Neural progenitor cell (in vitro differentiated cells): ENCODE results near the gene FLCN. TPM values are rescaled to one million over a fixed set of nuclear protein-coding genes. Genes with fewer than 3 reads are reported as not detected.

Experiments used
- DNase-seq: peaks from one replicate; pipeline ENCODE4 v3.0.0-alpha.2; 2016; ENCODE audit warnings: low spot score
- H2AFZ ChIP-seq: fragments of 200-600 bp; sonication (generic); replicated peaks from 2 replicates; pipeline ENCODE4 v1.6.1; 2016; ENCODE audit warnings: antibody characterized with exemption
- H3F3A ChIP-seq: fragments of 200-600 bp; sonication (generic); 2 replicates; pipeline ENCODE4 v1.6.1; 2016; ENCODE audit warnings: antibody characterized with exemption, low read depth
- H3K27ac ChIP-seq: fragments of 200-600 bp; sonication (generic); 2 replicates; pipeline ENCODE4 v1.5.1; 2016; ENCODE audit warnings: mild to moderate bottlenecking
- H3K27me3 ChIP-seq: fragments of 200-600 bp; sonication (generic); 2 replicates; pipeline ENCODE4 v1.6.1; 2016; ENCODE audit warnings: mild to moderate bottlenecking, moderate library complexity
- H3K36me3 ChIP-seq: fragments of 200-600 bp; sonication (generic); 2 replicates; pipeline ENCODE4 v1.5.1; 2016
- H3K4me1 ChIP-seq: fragments of 200-600 bp; sonication (generic); 2 replicates; pipeline ENCODE4 v1.6.1; 2016; ENCODE audit warnings: mixed run types
- H3K4me2 ChIP-seq: fragments of 200-600 bp; sonication (generic); 2 replicates; pipeline ENCODE4 v1.6.1; 2016
- H3K4me3 ChIP-seq: fragments of 200-600 bp; sonication (generic); 2 replicates; pipeline ENCODE4 v1.5.1; 2016
- H3K79me2 ChIP-seq: fragments of 200-600 bp; sonication (generic); 2 replicates; pipeline ENCODE4 v1.6.1; 2016; ENCODE audit warnings: low read depth
- H3K9ac ChIP-seq: fragments of 200-600 bp; sonication (generic); 2 replicates; pipeline ENCODE4 v1.6.1; 2016
- H3K9me3 ChIP-seq: fragments of 200-600 bp; sonication (generic); 2 replicates; pipeline ENCODE4 v1.5.1; 2016; ENCODE audit warnings: low read depth
- H4K20me1 ChIP-seq: fragments of 200-600 bp; sonication (generic); 2 replicates; pipeline ENCODE4 v1.6.1; 2016; ENCODE audit warnings: low read depth
- H3K27ac Mint-ChIP-seq: 3 replicates; pipeline ENCODE4 v1.8.0; 2021; ENCODE audit warnings: mixed read lengths
- H3K27me3 Mint-ChIP-seq: 2 replicates; pipeline ENCODE4 v1.8.0; 2022; ENCODE audit warnings: low read depth, mild to moderate bottlenecking, inconsistent platforms, moderate library complexity, mixed read lengths; ENCODE audit not compliant: insufficient read depth
- H3K36me3 Mint-ChIP-seq: 3 replicates; pipeline ENCODE4 v1.8.0; 2021; ENCODE audit warnings: mixed read lengths
- H3K4me1 Mint-ChIP-seq: 3 replicates; pipeline ENCODE4 v1.8.0; 2021; ENCODE audit warnings: mixed read lengths
- H3K4me3 Mint-ChIP-seq: 3 replicates; pipeline ENCODE4 v1.8.0; 2021; ENCODE audit warnings: mild to moderate bottlenecking, moderate library complexity, mixed read lengths
- H3K9me3 Mint-ChIP-seq: 3 replicates; pipeline ENCODE4 v1.8.0; 2020; ENCODE audit warnings: mixed read lengths
- CTCF ChIP-seq: fragments of 200-600 bp; sonication (generic); IDR thresholded peaks from 2 replicates; pipeline ENCODE4 v1.5.1; 2017; ENCODE audit warnings: antibody characterized with exemption, mild to moderate bottlenecking
- EZH2 ChIP-seq: fragments of 200-600 bp; sonication (generic); IDR thresholded peaks from 2 replicates; pipeline ENCODE4 v1.6.1; 2017; ENCODE audit warnings: antibody characterized with exemption, mild to moderate bottlenecking, moderate library complexity
- EZH2phosphoT487 ChIP-seq: fragments of 200-600 bp; sonication (generic); IDR thresholded peaks from 2 replicates; pipeline ENCODE4 v1.6.1; 2017; ENCODE audit warnings: antibody characterized with exemption
- total RNA-seq: library from RNA; depleted of rRNA; stranded (reverse); fragments of >200 nt; gene quantifications from 2 replicates; pipeline ENCODE4 v1.2.3, GENCODE V29; 2015; ENCODE audit warnings: low replicate concordance

Gene FLCN
- total RNA-seq, 1 donor from 2014 or later: 16.3 TPM

DNA sequence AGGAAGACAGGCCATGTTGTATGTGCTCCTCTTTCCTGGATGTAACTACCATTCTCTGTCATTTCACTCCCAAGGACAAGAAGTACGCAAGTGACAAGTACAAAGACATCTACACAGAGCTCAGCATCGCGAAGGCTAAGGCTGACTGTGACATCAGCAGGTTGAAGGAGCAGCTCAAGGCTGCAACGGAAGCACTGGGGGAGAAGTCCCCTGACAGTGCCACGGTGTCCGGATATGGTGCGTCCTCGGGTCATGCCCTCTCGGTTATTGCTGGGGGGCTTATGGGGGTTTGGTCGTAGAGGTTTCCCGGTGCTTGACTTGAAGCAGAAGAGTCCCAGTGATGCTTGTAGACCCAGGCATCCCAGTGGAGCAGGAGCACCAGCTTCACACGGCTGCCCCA, 59.8 kb downstream of the FLCN start:
- no peak overlapping the region for H3K27ac ChIP-seq
- peaks cover 31% of the 10 kb centered on the region for H3K36me3 Mint-ChIP-seq
- no peaks in the 10 kb centered on the region for H3K4me1 ChIP-seq
- H3K9ac ChIP-seq: no peak overlapping the region
- no peaks in the 10 kb centered on the region for H4K20me1 ChIP-seq
- H3K27ac Mint-ChIP-seq: no peak overlapping the region
- H3K4me3 ChIP-seq: no peak overlapping the region
- H3K9me3 ChIP-seq: no peaks in the 10 kb centered on the region
- no peak for DNase-seq
- no peak overlapping the region for H3K4me2 ChIP-seq
- TF ChIP-seq EZH2 (no peak), CTCF (no peak), EZH2phosphoT487 (no peak)
- H3K27me3 Mint-ChIP-seq: peaks cover 3% of the 10 kb centered on the region
- no peaks in the 10 kb centered on the region for H3K79me2 ChIP-seq
- no peaks in the 10 kb centered on the region for H3K36me3 ChIP-seq
- H3K4me3 Mint-ChIP-seq: no peak overlapping the region
- no peaks in the 10 kb centered on the region for H3K27me3 ChIP-seq
- no peaks in the 10 kb centered on the region for H3K9me3 Mint-ChIP-seq
- H3K4me1 Mint-ChIP-seq: no peaks in the 10 kb centered on the region
- H3F3A ChIP-seq: no peaks in the 10 kb centered on the region
- H2AFZ ChIP-seq: no peak overlapping the region

DNA sequence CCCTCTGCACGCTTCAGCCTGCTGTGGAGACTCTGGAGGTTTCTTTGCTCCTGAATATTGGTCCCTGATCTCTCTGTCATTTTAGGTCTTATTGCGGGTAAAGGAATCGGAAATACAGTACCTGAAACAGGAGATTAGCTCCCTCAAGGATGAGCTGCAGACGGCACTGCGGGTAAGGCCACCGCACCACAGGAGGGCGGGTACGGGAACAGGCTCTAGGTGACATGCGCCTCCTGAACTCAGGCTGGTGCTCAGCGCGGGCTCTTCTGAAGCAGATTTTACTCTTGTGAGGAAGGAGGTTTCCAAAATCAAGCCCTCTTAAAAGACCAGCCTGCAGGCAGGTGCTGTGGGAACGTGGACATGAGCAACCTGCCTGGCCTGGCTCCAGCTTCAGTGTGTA, 60.6 kb downstream of the FLCN start:
- no peak overlapping the region for H2AFZ ChIP-seq
- H3K27me3 Mint-ChIP-seq: peaks cover 3% of the 10 kb centered on the region
- no peak overlapping the region for H3K4me3 ChIP-seq
- no peaks in the 10 kb centered on the region for H3K9me3 Mint-ChIP-seq
- H3K4me2 ChIP-seq: no peak overlapping the region
- no peaks in the 10 kb centered on the region for H3K79me2 ChIP-seq
- no peaks in the 10 kb centered on the region for H3K27me3 ChIP-seq
- no peak for DNase-seq
- TF ChIP-seq CTCF (no peak), EZH2 (no peak), EZH2phosphoT487 (no peak)
- H3K36me3 Mint-ChIP-seq: peaks cover 33% of the 10 kb centered on the region
- H3K9me3 ChIP-seq: no peaks in the 10 kb centered on the region
- no peaks in the 10 kb centered on the region for H3F3A ChIP-seq
- H3K9ac ChIP-seq: no peak overlapping the region
- H3K27ac Mint-ChIP-seq: peak overlapping the region; percentile 15
- H3K36me3 ChIP-seq: no peaks in the 10 kb centered on the region
- no peaks in the 10 kb centered on the region for H3K4me1 Mint-ChIP-seq
- H4K20me1 ChIP-seq: no peaks in the 10 kb centered on the region
- H3K4me3 Mint-ChIP-seq: no peak overlapping the region
- H3K27ac ChIP-seq: no peak overlapping the region
- no peaks in the 10 kb centered on the region for H3K4me1 ChIP-seq

DNA sequence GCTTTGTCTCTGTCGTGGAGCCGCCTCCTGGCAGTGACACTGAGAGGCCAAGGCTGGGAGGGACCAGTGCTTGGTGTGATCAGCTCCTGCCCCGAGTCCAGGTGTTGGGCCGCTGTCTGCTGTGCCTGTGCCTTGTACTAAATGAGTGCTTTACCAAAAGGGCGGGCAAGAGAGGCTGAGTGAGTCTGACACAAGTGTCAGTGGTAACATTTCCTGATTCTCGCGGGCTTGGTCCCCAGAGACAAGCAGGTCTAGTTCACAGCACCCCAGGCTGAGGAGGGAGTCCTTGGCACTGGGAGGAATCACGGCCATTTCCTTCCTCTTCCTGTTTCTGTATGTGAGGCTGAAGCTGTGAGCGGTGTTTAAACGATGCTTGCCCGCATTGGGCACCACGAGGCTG, 61.1 kb downstream of the FLCN start:
- no peak for DNase-seq
- H3K36me3 Mint-ChIP-seq: peaks cover 32% of the 10 kb centered on the region

More for the DNA sequence above, 61.1 kb downstream of the FLCN start:
- H3K4me1 ChIP-seq: no peaks in the 10 kb centered on the region
- H4K20me1 ChIP-seq: no peaks in the 10 kb centered on the region
- H3K27ac ChIP-seq: no peak overlapping the region
- no peak overlapping the region for H3K4me3 ChIP-seq
- H3K4me2 ChIP-seq: no peak overlapping the region
- Mint-ChIP-seq H3K4me1 (no peaks in the 10 kb centered on the region), H3K27ac (peak overlapping the region; percentile 15), H3K4me3 (no peak overlapping the region), H3K27me3 (peaks cover 3% of the 10 kb centered on the region), H3K9me3 (no peaks in the 10 kb centered on the region)
- H3K9ac ChIP-seq: no peak overlapping the region
- no peaks in the 10 kb centered on the region for H3K27me3 ChIP-seq
- no peaks in the 10 kb centered on the region for H3K9me3 ChIP-seq
- no peak for TF ChIP-seq CTCF
- no peak for TF ChIP-seq EZH2
- no peaks in the 10 kb centered on the region for H3F3A ChIP-seq
- no peaks in the 10 kb centered on the region for H3K79me2 ChIP-seq
- H2AFZ ChIP-seq: no peak overlapping the region
- H3K36me3 ChIP-seq: no peaks in the 10 kb centered on the region
